ENCODE data around the gene INPP5D. TPM values are rescaled to one million over a fixed set of nuclear protein-coding genes. Genes with fewer than 3 reads are reported as not detected.

The INPP5D gene
- total and polyA plus RNA-seq, 2 of the 8 experiments (the other 6 are each of a cell fraction or from before 2014, with no cell fraction given) = 4.5 to 7.1 TPM

- TF ChIP-seq, protein P1, sequence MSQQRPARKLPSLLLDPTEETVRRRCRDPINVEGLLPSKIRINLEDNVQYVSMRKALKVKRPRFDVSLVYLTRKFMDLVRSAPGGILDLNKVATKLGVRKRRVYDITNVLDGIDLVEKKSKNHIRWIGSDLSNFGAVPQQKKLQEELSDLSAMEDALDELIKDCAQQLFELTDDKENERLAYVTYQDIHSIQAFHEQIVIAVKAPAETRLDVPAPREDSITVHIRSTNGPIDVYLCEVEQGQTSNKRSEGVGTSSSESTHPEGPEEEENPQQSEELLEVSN (IDR thresholded peaks at IDR 0.05) = no peak
- no peak for TF ChIP-seq RBBP5 (IDR thresholded peaks at IDR 0.05; ENCODE audit: borderline replicate concordance, low read depth, low read length)
- no peak for TF ChIP-seq SP1 (IDR thresholded peaks at IDR 0.05; ENCODE audit: low read depth, low read length)
Measured at GRCh38 chr2:233164128-233164635, 104.0 kb downstream of the INPP5D start (continued).

All from H1 (cell line).